ENCODE data around the gene UTP4.

UTP4 gene

GRCh38 chr16:69176033-69176800, 43.8 kb downstream of the UTP4 start:
- DNase-seq (ENCODE audit: low spot score): no peak

- DNase-seq (ENCODE audit: low spot score): no peak
Measured at GRCh38 chr16:69179328-69180010, 47.0 kb downstream of the UTP4 start.

- DNase-seq (ENCODE audit: low spot score): no peak
Measured at GRCh38 chr16:69180011-69180338, 47.5 kb downstream of the UTP4 start.

GRCh38 chr16:69182730-69183416, 50.4 kb downstream of the UTP4 start:
- DNase-seq (ENCODE audit: low spot score): no peak

- peak; percentile 77 for DNase-seq (ENCODE audit: low spot score)
Measured at GRCh38 chr16:69186642-69187445, 54.4 kb downstream of the UTP4 start, which contains the start of gene SNTB2. Gene SNTB2, plus strand, starts transcription at chr16:69187164. Its CDS starts 3 bp downstream, at chr16:69187167.

- DNase-seq (ENCODE audit: low spot score): peak; percentile 22
Measured at GRCh38 chr16:69187446-69188235, 55.2 kb downstream of the UTP4 start.

GRCh38 chr16:69188236-69188549, 55.7 kb downstream of the UTP4 start:
- DNase-seq (ENCODE audit: low spot score): peak; percentile 35

- DNase-seq (ENCODE audit: low spot score): no peak
Measured at GRCh38 chr16:69188716-69189115, 56.3 kb downstream of the UTP4 start.

- DNase-seq (ENCODE audit: low spot score): no peak
Measured at GRCh38 chr16:69190046-69190588, 57.7 kb downstream of the UTP4 start.

- no peak for DNase-seq (ENCODE audit: low spot score)
Measured at GRCh38 chr16:69190598-69190997, 58.1 kb downstream of the UTP4 start.

- no peak for DNase-seq (ENCODE audit: low spot score)
Measured at GRCh38 chr16:69191136-69191535, 58.7 kb downstream of the UTP4 start.

- DNase-seq (ENCODE audit: low spot score): no peak
Measured at GRCh38 chr16:69193855-69194254, 61.4 kb downstream of the UTP4 start.

- DNase-seq (ENCODE audit: low spot score): no peak
Measured at GRCh38 chr16:69194488-69194887, 62.0 kb downstream of the UTP4 start.

GRCh38 chr16:69195369-69196029, 63.0 kb downstream of the UTP4 start:
- DNase-seq (ENCODE audit: low spot score): no peak

- DNase-seq (ENCODE audit: low spot score): no peak
Measured at GRCh38 chr16:69197573-69197972, 65.1 kb downstream of the UTP4 start.

- no peak for DNase-seq (ENCODE audit: low spot score)
Measured at GRCh38 chr16:69199382-69199781, 66.9 kb downstream of the UTP4 start.

- no peak for DNase-seq (ENCODE audit: low spot score)
Measured at GRCh38 chr16:69201291-69201690, 68.8 kb downstream of the UTP4 start.

- no peak for DNase-seq (ENCODE audit: low spot score)
Measured at GRCh38 chr16:69201787-69202186, 69.3 kb downstream of the UTP4 start.

GRCh38 chr16:69204172-69204571, 71.7 kb downstream of the UTP4 start:
- no peak for DNase-seq (ENCODE audit: low spot score)

GRCh38 chr16:69209735-69210134, 77.3 kb downstream of the UTP4 start:
- no peak for DNase-seq (ENCODE audit: low spot score)

GRCh38 chr16:69217433-69217832, 85.0 kb downstream of the UTP4 start:
- DNase-seq (ENCODE audit: low spot score): no peak
